ENCODE measurements around the gene IMPG1.

DNA sequence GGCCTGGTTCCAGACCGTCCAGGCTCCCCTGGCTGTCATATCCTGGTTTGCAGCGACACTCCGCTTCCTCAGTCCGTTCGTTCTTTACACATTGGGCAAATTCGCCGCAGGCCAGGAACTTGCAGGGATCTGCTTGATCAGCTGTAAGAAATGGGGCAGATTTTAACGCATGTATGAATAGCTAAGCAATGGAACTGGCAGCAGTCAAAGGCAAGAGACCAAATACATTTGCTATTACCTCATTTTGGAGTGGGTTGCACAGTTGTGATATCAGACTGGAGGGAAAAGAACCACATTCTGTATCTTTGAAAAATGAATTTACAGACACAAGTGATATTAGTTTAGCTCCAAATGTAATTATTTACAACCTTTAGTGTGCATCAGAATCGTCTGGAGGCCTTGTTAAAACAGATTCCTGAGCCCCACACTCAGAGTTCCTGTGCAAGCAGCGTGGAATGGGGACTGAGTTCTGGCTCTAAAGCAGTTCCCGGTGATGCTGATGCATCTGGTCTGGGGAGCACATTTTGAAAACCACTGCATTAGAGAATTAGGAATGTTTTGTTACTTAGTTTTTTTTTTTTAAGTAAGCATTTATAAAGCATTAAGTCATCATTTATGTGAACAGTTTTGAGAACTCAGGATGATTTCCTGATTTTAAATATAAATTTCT is 141.3 kb downstream of the IMPG1 start:
- TF ChIP-seq, protein P1, sequence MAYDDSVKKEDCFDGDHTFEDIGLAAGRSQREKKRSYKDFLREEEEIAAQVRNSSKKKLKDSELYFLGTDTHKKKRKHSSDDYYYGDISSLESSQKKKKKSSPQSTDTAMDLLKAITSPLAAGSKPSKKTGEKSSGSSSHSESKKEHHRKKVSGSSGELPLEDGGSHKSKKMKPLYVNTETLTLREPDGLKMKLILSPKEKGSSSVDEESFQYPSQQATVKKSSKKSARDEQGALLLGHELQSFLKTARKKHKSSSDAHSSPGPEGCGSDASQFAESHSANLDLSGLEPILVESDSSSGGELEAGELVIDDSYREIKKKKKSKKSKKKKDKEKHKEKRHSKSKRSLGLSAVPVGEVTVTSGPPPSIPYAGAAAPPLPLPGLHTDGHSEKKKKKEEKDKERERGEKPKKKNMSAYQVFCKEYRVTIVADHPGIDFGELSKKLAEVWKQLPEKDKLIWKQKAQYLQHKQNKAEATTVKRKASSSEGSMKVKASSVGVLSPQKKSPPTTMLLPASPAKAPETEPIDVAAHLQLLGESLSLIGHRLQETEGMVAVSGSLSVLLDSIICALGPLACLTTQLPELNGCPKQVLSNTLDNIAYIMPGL (CRISPR knock-in tag; IDR thresholded peaks at IDR 0.05) = no peak
- no peak for TF ChIP-seq CTCF (IDR thresholded peaks at IDR 0.05)
